ENCODE results near the gene MIPOL1. TPM values are rescaled to one million over a fixed set of nuclear protein-coding genes. Genes with fewer than 3 reads are reported as not detected.

Gene MIPOL1
- total RNA-seq, 2 experiments from 2014 or later, result not detected

DNA sequence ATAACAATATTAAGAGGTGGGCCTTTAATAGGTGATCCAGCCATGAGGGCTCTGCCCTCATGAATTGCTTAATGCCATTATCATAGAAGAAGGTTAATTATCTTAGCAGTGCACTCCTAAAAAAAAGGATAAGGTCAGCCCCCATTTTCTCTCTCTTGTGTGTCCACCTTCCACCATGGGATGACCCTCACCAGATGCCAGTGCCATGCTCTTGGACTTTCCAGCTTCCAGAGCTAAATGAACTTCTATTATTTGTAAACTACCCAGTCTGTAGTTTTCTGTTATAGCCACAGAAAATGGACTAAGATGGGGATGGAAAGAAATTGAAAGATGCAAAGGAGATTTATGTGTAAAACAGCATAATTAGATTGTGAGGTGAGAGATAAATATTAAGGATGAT, 271.9 kb downstream of the MIPOL1 start:
- Histone ChIP-seq H3K4me2 (ENCODE audit: low read length) (no peak overlapping the region), H4K20me1 (ENCODE audit: insufficient read depth, low read length) (no peaks in the 10 kb centered on the region), H3K27ac (ENCODE audit: low read depth, low read length, poor library complexity, severe bottlenecking) (no peak overlapping the region), H3K9me3 (ENCODE audit: low read length) (no peaks in the 10 kb centered on the region), H3K36me3 (ENCODE audit: insufficient read depth, low read length) (no peaks in the 10 kb centered on the region), H2AFZ (ENCODE audit: low read length) (no peak overlapping the region), H3K79me2 (ENCODE audit: insufficient read depth, low read depth, low read length) (no peaks in the 10 kb centered on the region), H3K9me2 (ENCODE audit: insufficient read depth, low read length) (no peaks in the 10 kb centered on the region), H3K4me3 (ENCODE audit: low read depth, low read length, poor library complexity, severe bottlenecking) (no peak overlapping the region), H3K4me1 (ENCODE audit: insufficient read depth, low read length, poor library complexity, severe bottlenecking) (no peaks in the 10 kb centered on the region)
- POLR2A ChIA-PET, result no interaction called here
- no peak for DNase-seq (ENCODE audit: low spot score)
- CTCF ChIA-PET (ENCODE audit: unreplicated experiment), result no interaction called here
- BruUV-seq (replicated peaks), result no TSS peak
- TF ChIP-seq, protein P1, sequence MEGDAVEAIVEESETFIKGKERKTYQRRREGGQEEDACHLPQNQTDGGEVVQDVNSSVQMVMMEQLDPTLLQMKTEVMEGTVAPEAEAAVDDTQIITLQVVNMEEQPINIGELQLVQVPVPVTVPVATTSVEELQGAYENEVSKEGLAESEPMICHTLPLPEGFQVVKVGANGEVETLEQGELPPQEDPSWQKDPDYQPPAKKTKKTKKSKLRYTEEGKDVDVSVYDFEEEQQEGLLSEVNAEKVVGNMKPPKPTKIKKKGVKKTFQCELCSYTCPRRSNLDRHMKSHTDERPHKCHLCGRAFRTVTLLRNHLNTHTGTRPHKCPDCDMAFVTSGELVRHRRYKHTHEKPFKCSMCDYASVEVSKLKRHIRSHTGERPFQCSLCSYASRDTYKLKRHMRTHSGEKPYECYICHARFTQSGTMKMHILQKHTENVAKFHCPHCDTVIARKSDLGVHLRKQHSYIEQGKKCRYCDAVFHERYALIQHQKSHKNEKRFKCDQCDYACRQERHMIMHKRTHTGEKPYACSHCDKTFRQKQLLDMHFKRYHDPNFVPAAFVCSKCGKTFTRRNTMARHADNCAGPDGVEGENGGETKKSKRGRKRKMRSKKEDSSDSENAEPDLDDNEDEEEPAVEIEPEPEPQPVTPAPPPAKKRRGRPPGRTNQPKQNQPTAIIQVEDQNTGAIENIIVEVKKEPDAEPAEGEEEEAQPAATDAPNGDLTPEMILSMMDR (conservative IDR thresholded peaks at IDR 0.05; ENCODE audit: low read length), result no peak
- no peak for TF ChIP-seq EZH2phosphoT487 (IDR thresholded peaks at IDR 0.05; ENCODE audit: borderline replicate concordance, low read depth, low read length)
- intact Hi-C loops (cut with micrococcal nuclease; ENCODE audit: unreplicated experiment), result no loop called here

- Histone ChIP-seq H3K27ac (ENCODE audit: low read depth, low read length, poor library complexity, severe bottlenecking) (no peak overlapping the region), H3K9me3 (ENCODE audit: low read length) (no peaks in the 10 kb centered on the region), H3K9me2 (ENCODE audit: insufficient read depth, low read length) (no peaks in the 10 kb centered on the region), H3K36me3 (ENCODE audit: insufficient read depth, low read length) (no peaks in the 10 kb centered on the region), H4K20me1 (ENCODE audit: insufficient read depth, low read length) (no peaks in the 10 kb centered on the region), H3K4me1 (ENCODE audit: insufficient read depth, low read length, poor library complexity, severe bottlenecking) (no peaks in the 10 kb centered on the region), H3K79me2 (ENCODE audit: insufficient read depth, low read depth, low read length) (no peaks in the 10 kb centered on the region), H3K4me2 (ENCODE audit: low read length) (no peak overlapping the region), H3K4me3 (ENCODE audit: low read depth, low read length, poor library complexity, severe bottlenecking) (no peak overlapping the region), H2AFZ (ENCODE audit: low read length) (no peak overlapping the region)
- CTCF ChIA-PET (ENCODE audit: unreplicated experiment), result no interaction called here
- POLR2A ChIA-PET, result no interaction called here
- BruUV-seq (replicated peaks), result no TSS peak
- TF ChIP-seq, protein P1 (conservative IDR thresholded peaks at IDR 0.05; ENCODE audit: low read length), result no peak
- no peak for TF ChIP-seq EZH2phosphoT487 (IDR thresholded peaks at IDR 0.05; ENCODE audit: borderline replicate concordance, low read depth, low read length)
- DNase-seq (ENCODE audit: low spot score), result no peak
- intact Hi-C loops (cut with micrococcal nuclease; ENCODE audit: unreplicated experiment), result no loop called here
These were observed 272.5 kb downstream of the MIPOL1 start for GRCh38 chr14:37470251-37470650.

GRCh38 chr14:37472906-37473305, 275.2 kb downstream of the MIPOL1 start:
- H2AFZ ChIP-seq (ENCODE audit: low read length), result no peak overlapping the region
- DNase-seq (ENCODE audit: low spot score), result no peak

More at GRCh38 chr14:37472906-37473305, 275.2 kb downstream of the MIPOL1 start:
- no TSS peak for BruUV-seq (replicated peaks)
- Histone ChIP-seq H3K9me3 (ENCODE audit: low read length) (no peaks in the 10 kb centered on the region), H3K4me3 (ENCODE audit: low read depth, low read length, poor library complexity, severe bottlenecking) (no peak overlapping the region), H3K9me2 (ENCODE audit: insufficient read depth, low read length) (no peaks in the 10 kb centered on the region), H3K27ac (ENCODE audit: low read depth, low read length, poor library complexity, severe bottlenecking) (no peak overlapping the region), H3K79me2 (ENCODE audit: insufficient read depth, low read depth, low read length) (no peaks in the 10 kb centered on the region), H3K4me1 (ENCODE audit: insufficient read depth, low read length, poor library complexity, severe bottlenecking) (no peaks in the 10 kb centered on the region), H4K20me1 (ENCODE audit: insufficient read depth, low read length) (no peaks in the 10 kb centered on the region), H3K4me2 (ENCODE audit: low read length) (no peak overlapping the region), H3K36me3 (ENCODE audit: insufficient read depth, low read length) (no peaks in the 10 kb centered on the region)
- ChIA-PET CTCF (ENCODE audit: unreplicated experiment) (no interaction called here), POLR2A (interaction anchor here (0.6 kb wide), 1 partner anchor 8 kb away, joined by 3 read pairs; no protein-coding TSS in a partner anchor)
- TF ChIP-seq, protein P1 (conservative IDR thresholded peaks at IDR 0.05; ENCODE audit: low read length), result no peak
- TF ChIP-seq EZH2phosphoT487 (IDR thresholded peaks at IDR 0.05; ENCODE audit: borderline replicate concordance, low read depth, low read length), result no peak
- intact Hi-C loops (cut with micrococcal nuclease; ENCODE audit: unreplicated experiment), result no loop called here
